Activated CD4-positive, alpha-beta T cell treated with anti-CD3 and anti-CD28 coated beads, Interleukin-2, Interleukin-4, amounts not matched to agents 100 ng/mL and 50 ng/mL, durations not matched to agents 16 hours and 8 hours (primary cell): Measurements from ENCODE around the gene PTPRT.
"Not testable (repeated sequence)": the region's sequence is repeated elsewhere in the genome, so short reads cannot be mapped to it uniquely, and the experiment has no call there.

Experiments used
- DNase-seq: peaks from one replicate; pipeline ENCODE4 v3.0.0-alpha.2; 2020; ENCODE audit warnings: low spot score

Gene PTPRT

DNA sequence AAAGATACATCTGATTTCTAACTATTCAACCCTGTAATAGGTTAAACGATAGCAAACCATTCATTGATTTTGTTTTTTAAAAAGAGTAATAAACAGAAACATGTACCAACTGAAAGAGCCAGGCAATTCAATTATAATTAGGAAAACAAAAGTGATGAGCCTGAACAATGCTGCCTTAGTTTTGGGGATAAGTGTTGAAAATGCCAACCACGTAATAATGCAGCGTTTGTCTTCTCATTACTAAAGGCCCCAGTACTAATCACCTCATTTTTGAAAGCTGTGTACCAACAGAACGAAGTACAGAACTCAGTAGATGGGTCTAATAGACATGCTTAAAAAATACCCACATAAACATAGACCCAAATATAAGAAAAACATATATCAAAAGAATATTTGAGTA is 907.9 kb downstream of the PTPRT start:
- no peak for DNase-seq

DNA sequence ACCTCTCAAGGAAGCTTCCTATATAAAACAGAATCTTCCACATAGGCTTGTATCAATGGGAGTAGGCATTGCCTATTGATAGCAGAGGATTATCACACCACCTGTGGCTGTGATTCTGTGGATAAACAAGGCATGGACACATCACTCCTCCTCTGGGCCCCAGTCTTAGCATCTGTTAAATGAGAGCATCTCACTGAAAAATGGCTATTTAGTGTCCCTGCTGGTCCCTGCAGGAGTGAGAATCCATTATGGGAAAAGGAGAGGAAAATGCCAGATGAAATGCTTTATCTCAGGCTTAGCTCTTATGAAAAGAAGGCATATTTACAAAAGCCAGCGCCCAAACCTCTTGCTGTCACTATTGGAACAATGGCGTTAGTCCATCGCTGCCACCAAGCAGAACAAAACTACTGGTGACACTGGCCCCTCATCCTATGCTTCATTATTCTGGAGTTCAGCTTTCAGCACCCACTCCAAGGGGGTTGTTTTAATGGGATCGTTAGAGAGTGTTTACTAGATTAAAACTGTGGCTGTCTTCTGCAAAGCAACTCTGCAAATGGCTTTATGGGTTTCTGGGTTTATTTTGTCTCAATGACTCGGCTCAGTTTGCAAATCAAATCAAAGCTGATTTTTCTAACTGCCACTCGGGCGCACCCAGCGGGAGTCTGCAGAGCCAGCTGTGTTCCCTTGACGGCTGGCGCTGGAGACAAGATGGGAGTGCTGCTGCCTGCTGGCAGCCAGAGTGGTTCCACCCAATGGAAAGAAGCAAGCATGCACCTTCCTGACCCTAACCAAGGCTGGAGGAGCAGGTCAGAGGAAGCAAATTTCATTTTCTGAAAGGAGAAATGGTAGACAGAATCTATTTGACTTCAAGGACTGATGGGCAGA is 912.7 kb downstream of the PTPRT start:
- no peak for DNase-seq

DNA sequence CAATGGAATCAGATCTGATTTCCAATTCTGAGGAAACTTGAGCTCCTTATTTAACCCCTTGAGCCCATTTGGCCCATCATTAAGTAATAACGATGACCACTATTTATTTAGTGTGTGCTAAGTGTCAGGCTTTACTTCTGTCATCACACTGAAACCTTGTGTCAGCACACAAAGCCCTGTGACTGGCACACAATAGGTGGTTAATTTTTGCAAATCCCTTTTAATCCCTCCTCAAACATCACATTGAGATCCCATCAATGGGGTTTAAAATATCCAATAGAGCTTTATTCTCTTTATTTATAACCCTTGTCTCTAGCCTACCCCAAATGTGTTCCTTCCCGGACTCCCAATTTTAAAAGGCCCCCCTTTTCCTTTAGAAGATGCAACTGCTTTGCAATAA is 914.7 kb downstream of the PTPRT start:
- no peak for DNase-seq

DNA sequence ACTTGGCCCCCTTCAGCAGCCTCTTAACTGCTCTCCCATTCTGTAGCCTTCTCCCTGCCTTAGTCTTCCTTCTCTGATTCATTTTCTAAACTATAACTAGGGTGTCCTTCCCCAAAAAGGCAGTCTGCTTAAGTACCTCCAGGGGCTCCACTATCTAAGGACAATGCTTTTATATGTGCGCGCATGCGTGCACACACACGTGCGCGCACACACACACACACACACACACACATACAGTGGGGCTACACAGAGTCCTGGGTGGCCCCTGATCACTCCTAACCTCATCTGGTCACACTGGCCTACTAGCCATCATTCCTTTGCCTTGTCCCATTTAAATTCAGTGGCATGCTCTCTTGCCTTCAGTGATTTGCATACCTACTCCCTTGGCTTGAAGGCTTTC is 917.2 kb downstream of the PTPRT start:
- DNase-seq: no peak

DNA sequence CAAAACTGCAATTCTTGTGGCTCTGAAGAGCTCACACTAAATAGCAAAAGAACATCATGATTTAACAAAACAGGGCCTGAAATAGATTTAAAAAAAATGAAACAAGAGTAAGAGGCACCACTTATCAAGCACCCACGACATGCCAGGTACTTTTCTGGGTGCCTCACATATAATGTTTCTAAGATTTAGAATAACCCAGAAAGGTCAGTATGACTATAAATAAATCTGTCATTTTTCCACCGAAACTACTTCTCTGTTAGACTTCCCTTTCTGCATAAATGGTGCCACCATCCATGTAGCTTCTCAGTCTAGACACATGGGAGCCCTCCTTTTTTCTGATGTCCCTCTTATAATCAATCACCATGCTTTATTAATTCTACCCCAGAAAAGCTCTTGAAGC is 919.2 kb downstream of the PTPRT start:
- DNase-seq: no peak

DNA sequence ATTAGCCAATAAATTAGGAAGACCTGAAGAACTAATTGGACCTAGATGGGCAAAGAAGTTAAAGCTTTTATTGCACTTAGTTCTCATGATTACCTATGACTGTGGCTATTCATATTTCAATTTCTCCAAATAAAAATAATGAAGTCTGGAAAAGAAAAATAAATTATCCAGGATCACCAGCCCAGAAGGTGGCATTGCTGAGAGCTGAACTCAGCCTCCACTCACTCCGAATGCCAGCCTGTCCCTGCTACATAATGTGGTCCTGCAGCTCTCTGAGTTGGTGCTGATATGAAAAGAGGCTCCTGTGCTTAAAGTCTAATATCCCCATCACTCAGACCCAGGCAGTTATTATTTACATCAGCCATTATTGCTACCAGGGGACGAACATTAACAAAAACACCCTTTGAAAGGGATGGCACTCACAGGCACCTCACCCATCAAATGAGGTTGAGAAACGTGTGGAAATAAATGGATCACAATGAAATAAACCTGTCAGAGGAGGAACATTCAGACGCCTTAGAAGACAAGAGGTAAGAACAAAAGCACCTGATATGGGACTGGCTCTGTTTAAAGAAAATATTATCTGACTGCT is 921.8 kb downstream of the PTPRT start:
- DNase-seq: no peak

DNA sequence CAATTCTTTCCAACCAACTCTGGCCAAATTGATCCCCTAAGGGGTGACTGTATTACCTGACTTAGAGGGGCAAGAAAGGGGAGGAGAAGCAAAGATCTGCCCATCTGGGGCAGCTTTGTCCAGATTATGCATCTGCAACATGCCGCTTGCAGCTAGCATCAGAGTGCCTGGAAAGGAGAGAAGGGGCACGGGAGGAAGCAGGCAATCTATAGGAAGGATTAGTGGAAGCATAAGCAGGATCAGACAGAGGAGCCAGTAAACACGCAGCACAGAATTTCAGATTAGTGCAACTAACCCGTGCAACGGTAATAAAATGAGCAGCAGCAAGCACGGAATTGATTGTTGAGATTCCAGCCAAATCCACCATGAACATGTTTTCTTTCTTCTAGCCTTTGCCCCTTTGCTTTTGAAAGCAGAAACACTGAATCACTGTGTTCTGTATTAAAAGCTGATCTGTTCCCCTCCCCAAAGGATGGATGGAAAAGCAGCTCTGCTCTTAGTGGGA is 927.9 kb downstream of the PTPRT start:
- DNase-seq: no peak

DNA sequence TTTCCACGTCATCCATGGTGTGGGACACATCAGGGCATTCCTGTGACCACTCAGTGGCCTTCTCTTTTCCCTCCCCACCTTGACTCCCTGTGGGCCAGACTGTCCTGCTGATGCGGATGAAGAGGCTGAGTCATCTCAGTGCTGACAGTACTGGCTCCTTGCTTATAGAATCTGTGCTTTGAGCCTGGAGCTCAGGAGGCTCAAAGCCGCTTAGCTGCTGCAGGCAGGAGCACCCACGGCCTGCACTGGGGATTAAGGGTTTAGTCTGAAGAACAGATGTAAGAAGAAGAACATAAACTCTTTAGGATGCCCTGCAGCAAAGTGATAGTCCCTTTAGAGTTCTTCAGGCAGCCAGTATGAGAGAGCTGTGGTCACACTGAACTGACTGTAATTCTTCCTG is 929.5 kb downstream of the PTPRT start:
- DNase-seq: no peak

DNA sequence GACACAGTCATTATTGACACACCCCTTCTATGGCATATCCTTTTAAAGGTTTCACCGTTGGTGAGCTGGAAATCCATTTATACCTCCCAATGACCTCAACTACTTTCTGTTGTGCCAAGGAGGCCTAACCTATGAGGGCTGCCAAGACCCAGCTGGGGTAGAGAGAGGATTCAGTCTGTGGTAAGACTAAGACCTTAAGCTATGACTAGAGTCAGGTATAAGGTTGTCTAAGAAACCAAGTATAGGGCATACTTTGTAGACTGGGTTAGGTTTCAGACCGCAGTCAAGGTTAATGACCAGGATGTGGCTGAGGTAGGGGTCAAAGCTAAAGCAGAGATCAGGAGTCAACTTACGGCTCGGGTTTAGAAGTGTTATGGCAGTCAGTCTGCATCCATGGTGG is 930.3 kb downstream of the PTPRT start:
- no peak for DNase-seq

DNA sequence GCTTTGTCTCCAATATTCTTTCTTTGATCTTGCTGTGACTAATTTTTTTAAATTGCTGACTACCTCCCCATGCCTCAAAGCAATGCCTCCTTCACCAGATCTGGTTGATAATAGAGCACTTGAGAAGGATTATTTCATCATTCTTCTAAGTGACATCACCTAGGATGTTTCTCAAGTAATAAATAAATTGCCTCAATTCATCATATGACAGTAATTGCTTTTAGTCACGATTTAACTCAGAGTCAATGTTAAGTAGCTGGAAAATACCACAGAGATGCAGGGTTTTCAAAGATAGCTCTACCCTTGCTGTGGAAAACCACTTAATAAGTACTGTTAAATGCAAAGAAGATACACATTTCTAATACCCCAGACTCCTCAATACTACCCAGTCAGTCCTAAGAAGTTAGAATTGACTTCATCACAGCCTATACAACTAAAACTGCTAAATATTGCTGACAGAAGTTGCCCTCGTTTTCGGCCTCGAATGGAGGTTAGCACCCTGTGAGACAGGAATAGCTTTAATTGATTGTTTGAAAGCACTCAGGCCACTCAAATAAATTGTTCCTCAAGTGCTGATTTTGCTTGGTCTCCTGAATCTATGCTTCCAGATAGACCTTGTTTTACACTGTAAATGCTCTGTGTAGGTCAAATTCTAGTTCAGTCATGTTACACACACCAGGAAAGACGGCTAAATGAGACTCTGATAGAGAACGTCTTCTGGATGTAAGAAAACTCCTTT is 931.0 kb downstream of the PTPRT start:
- no peak for DNase-seq

DNA sequence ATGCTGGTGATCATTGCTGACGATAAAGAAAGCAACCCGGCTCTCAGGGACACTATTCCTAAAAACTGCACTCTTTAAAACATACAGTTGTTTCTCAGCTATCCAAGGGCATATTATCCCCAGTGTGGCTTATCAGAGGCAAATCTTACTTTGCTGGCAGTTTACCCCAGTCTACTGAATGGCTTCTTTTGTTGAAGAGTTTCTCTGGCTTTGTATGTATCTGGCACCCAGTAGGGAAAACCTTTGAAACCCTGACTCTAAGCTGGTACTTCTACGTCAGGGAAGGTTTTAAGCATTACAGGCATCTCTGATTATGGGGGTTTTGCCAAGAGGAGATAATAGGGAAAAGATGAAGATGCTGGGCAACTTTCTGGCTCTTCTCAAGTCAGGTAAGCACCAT is 933.9 kb downstream of the PTPRT start:
- DNase-seq: no peak

DNA sequence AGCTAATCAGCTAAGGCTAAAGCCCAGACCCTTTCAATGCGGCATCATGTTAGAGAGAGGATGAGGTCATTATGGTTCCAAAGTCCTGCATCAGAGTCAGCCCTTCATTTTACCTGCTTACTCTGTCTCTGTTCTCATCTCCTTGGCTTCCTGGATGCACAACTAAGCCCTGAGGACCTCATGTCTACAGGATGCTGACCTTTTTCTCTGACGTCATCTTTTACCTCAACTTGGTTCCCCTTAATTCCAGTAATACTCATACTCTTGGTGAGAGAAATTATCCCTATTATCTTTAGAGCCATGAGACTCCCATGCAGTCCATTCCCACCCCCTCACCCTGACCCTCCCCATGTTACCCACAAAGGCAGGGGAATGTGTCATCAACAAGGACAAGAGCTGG is 935.0 kb downstream of the PTPRT start:
- DNase-seq: no peak

DNA sequence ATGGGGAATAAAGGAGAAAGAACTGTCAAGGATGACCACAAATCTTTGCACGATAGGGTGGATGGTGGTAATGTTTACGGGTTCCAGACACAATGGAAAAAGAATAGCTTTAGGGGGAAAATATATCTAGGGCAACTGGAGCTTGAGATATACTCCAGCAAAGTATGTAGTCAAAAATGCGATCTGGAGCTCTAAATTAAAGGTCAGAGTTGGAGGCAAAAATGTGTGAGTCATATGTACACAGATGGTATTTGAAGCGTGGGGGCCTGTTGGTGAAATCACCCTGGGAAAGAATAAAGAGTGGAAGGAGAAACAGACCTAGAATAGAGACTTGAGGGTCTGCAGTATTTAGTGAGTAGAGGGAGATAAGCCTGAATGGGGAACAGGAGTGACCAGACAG is 937.6 kb downstream of the PTPRT start:
- no peak for DNase-seq

DNA sequence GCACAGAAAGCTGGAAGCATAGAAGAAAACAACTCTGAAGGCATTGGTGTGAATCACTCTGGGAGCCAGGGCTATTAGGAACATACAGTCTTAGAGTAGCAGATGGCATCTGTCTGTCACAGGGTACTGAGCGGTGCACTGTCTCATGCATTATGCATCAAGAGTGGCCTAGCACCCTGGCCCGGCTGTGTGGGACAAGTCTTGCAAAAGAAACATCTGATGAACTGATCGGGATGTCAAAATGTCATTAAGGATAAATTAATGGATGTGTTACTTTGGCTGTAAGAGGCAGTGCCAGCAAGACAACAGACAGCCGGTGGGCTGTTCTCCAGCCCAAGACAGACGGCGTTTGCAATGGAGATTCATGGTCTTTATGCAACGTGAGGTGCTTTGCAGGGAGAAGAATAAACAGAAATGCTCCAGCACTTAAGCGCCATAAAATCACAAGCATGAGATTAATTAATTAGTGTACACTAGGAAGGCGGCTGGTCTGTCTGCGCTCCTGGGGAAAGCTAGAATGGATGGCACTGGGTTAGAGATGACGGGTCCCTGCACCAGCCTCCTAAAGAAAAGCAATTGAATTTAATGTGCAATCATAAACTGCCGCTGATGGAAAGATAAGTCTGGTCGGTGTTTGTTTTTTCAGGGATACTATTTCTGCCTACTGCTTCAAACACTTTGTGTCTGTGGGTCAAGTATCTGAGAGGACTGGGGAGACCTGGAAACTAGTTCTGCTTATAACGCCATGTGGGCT is 970.9 kb downstream of the PTPRT start:
- no peak for DNase-seq

DNA sequence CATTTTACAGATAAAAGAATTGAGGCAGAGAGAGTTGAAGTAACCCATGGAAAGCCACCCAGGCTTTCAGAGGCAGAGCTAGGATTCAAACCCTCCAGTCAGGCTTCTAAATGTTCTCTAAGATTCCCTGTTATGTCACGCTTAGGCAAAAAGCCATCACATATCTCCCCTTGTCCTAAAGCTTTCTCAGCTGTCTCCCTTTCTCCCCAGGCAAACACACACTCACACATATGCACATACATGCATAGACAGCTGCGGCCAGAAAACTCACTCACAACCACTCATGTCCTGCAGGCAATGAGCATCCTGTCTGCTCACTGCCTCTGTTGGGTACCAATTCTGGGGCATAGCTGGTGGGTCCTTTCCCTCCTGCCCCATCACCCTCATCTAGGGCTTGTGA is 975.6 kb downstream of the PTPRT start:
- DNase-seq: no peak

DNA sequence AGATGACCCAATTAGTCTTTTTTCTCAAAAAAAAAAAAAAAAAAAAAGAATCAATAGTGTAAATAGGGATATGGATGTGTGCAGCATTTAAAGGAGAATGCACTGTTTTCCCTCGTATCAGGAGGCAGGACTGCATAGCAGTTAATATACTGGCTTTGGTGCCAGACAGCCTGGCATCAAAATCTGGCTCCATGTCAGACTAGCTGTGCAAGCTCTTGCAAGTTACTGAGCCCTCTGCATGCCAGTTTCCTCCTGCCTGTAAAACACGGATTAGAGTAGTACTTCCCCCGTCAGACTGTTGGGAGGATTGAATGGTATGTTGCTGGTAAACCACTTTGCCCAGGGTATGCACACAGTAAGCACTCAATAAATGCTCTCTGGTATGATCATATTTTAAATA is 977.3 kb downstream of the PTPRT start:
- DNase-seq: no peak

DNA sequence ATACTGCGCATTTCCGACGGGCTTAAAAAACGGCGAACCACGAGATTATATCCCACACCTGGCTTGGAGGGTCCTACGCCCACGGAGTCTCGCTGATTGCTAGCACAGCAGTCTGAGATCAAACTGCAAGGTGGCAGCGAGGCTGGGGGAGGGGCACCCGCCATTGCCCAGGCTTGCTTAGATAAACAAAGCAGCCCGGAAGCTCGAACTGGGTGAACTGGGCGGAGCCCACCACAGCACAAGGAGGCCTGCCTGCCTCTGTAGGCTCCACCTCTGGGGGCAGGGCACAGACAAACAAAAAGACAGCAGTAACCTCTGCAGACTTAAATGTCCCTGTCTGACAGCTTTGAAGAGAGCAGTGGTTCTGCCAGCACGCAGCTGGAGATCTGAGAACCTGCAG is 983.1 kb downstream of the PTPRT start:
- DNase-seq: not testable (repeated sequence)

DNA sequence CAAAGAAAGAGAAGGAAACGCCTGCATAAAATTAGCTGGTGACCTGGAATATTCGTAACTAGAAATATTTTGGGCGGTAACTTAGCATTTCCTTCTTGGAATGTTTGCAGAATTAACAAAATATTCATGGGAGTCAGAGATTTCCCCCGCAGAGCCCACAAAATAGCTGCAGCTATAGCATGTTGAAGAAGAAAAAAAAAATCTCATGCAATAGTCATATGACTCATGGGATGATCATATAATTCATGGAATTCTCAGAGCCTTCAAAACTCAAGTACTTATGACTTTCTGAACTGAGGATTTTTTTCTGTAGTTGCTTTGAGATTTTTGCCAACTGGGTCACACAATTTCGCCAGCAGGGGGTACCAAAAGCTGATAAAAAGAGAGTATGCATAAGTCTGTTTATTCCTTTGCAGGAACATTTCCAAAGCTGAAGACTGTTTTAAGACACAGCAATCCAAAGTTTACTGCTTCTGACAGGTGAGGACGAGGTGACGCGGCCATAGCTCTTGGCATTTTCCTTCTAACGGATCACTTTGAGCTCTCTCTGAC is 985.5 kb downstream of the PTPRT start:
- no peak for DNase-seq

DNA sequence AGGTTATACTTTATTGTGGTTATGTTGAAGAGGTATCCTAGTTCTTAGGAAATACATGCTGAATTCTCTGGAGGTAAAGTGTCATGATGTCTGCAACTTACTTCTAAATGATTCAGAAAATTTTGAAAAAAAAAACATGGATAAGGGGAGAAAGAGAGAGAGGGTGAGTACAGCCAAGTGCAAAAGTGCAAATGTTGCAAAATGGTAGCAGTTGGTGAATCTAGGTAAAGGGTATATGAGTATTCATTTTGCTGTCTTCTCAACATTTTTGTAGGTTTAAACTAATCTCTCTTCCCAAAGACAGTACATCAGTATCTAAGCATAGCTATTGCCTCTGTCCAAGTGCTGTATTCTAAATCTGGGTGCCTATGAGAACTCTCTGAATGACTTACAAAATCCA is 992.1 kb downstream of the PTPRT start:
- DNase-seq: no peak

DNA sequence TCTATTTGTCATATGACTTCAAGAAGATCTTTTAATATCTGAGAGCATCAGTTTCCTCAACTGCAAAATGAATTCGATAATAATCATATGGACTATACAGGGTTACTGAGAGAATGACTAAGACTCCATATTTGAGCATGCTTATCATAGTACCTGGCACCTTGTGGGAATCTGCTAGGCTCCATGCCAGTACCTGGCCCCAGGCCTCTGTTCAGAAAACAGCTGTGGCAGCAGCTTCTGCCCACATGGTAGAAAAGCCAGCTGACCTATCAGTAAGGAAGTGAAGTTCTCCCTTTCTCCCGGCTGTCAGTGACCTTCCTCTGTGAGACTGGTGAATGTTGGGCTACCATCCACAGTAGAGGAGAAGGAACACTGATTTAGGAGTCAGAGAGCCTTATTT is 996.6 kb downstream of the PTPRT start:
- DNase-seq: no peak

DNA sequence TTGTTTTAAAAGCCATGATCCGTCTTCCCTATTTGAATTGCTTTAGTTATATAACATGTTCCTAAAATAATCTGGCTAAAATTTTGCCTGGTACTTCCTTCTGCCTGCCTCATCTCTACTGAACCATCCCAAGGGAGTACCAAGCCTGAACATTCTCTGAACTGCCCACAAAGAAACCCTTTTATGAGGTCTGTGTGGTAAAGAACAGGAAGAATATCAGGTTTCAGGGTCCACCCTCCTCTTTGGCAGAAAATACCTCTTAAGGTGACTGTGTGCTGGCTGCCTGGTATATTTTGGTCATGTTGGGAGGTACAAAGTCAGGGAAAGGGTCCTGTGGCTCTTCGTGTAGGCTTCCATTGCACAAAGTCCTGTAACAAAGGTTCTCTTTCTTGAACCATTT is 997.4 kb downstream of the PTPRT start:
- DNase-seq: no peak
